Coronary artery (tissue), 2 donors: ENCODE results near the gene ZIM2.

Source experiments
- DNase-seq: peaks from one replicate; pipeline ENCODE4 v3.0.0-alpha.2; 2017; ENCODE audit warnings: low spot score
- H3K27ac ChIP-seq, 2 donors: fragments of 200-600 bp; sonication (generic); one replicate each; pipeline ENCODE4 v1.5.1; 2016 to 2019
- H3K4me3 ChIP-seq: fragments of 200-600 bp; sonication (generic); 2 replicates; pipeline ENCODE4 v1.5.1; 2016; ENCODE audit warnings: mild to moderate bottlenecking, moderate library complexity
- TF ChIP-seq, protein P1 (sequence below): fragments of 200-600 bp; sonication (generic); IDR thresholded peaks from one replicate; pipeline ENCODE4 v1.5.1; 2019; ENCODE audit warnings: antibody characterized with exemption

Gene ZIM2

DNA sequence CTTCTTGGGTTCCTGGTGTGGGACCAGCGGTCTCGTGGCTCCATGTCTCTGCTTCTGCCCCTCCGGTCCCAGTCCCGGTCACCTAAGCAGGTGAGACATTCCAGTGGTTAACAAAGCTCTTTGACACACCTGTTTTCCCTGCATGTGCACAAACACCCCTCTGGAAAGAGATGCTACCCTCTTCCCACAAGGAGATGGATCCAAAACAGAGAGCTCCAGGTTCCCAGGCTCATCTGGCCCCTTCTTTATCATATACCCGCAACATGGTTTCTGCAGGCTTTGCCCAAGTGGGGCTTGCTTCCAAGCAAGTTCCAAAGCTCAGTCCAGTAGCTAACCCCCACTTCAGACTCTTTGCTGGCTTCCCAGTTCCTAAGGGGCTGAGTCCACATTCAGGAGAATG, 17.8 kb downstream of the ZIM2 start:
- DNase-seq: no peak
- H3K4me3 ChIP-seq: no peak overlapping the region
- TF ChIP-seq, protein P1, sequence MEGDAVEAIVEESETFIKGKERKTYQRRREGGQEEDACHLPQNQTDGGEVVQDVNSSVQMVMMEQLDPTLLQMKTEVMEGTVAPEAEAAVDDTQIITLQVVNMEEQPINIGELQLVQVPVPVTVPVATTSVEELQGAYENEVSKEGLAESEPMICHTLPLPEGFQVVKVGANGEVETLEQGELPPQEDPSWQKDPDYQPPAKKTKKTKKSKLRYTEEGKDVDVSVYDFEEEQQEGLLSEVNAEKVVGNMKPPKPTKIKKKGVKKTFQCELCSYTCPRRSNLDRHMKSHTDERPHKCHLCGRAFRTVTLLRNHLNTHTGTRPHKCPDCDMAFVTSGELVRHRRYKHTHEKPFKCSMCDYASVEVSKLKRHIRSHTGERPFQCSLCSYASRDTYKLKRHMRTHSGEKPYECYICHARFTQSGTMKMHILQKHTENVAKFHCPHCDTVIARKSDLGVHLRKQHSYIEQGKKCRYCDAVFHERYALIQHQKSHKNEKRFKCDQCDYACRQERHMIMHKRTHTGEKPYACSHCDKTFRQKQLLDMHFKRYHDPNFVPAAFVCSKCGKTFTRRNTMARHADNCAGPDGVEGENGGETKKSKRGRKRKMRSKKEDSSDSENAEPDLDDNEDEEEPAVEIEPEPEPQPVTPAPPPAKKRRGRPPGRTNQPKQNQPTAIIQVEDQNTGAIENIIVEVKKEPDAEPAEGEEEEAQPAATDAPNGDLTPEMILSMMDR: no peak
- no peak overlapping the region for H3K27ac ChIP-seq

DNA sequence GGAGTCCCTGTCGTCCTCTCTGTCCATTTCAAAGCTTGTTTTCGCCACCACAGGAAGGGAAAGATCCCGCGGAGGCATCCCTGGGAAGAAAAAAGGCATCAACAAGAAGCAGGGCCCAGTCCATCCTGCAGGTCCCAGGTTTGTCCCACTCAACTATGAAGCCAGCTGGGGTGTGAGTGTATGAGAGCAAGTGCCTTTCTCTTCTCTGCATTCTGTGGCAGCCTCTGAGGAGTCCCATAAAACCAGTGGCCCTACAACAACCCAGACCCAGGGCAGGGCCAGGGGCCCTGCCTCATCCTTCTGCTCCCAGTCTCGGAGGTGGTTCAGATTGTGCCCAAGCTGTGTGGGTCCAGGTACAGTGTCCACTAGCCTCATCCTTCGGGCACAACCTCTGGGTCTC, 18.9 kb downstream of the ZIM2 start:
- TF ChIP-seq, protein P1: no peak
- no peak overlapping the region for H3K27ac ChIP-seq
- DNase-seq: no peak
- H3K4me3 ChIP-seq: no peak overlapping the region

GRCh38 chr19:56821209-56821608, 19.3 kb downstream of the ZIM2 start:
- H3K27ac ChIP-seq: no peak overlapping the region
- no peak for DNase-seq
- no peak overlapping the region for H3K4me3 ChIP-seq
- TF ChIP-seq, protein P1: no peak

GRCh38 chr19:56819166-56819565, 21.4 kb downstream of the ZIM2 start:
- DNase-seq: no peak
- H3K4me3 ChIP-seq: no peak overlapping the region
- TF ChIP-seq, protein P1: no peak
- no peak overlapping the region for H3K27ac ChIP-seq

- DNase-seq: no peak
Measured at GRCh38 chr19:56814656-56815055, 25.9 kb downstream of the ZIM2 start.

GRCh38 chr19:56813531-56813930, 27.0 kb downstream of the ZIM2 start:
- no peak overlapping the region for H3K4me3 ChIP-seq
- TF ChIP-seq, protein P1: no peak
- no peak for DNase-seq
- no peak overlapping the region for H3K27ac ChIP-seq

More at GRCh38 chr19:56814656-56815055, 25.9 kb downstream of the ZIM2 start:
- Histone ChIP-seq H3K4me3 (no peak overlapping the region), H3K27ac (no peak overlapping the region)
- TF ChIP-seq, protein P1: no peak

- TF ChIP-seq, protein P1: no peak
- H3K4me3 ChIP-seq: no peak overlapping the region
- no peak for DNase-seq
- H3K27ac ChIP-seq: no peak overlapping the region
Measured at GRCh38 chr19:56811480-56811879, 29.0 kb downstream of the ZIM2 start.
